ENCODE measurements around the gene PDCD4. TPM values are rescaled to one million over a fixed set of nuclear protein-coding genes. Genes with fewer than 3 reads are reported as not detected.
A peak's percentile ranks its signal among the peaks of the same experiment; 100 is the strongest.

Gene PDCD4
- total and polyA plus RNA-seq, 2 of the 13 experiments (the other 11 are each of a cell fraction or from before 2014, with no cell fraction given): 22.8 to 56.2 TPM

- no peak for TF ChIP-seq GMEB1 (CRISPR knock-in tag; IDR thresholded peaks at IDR 0.05; ENCODE audit: borderline replicate concordance)
- TF ChIP-seq CBX1 (IDR thresholded peaks at IDR 0.05; ENCODE audit: low read depth): no peak
- no peak for TF ChIP-seq PLSCR1 (CRISPR knock-in tag; IDR thresholded peaks at IDR 0.05; ENCODE audit: borderline replicate concordance)
- peak; percentile 61; the same call in 1 of the 2 replicates for TF ChIP-seq ZNF292 (CRISPR knock-in tag; IDR thresholded peaks at IDR 0.05; ENCODE audit: borderline replicate concordance, low read depth)
- no peak for TF ChIP-seq MAZ (IDR thresholded peaks at IDR 0.05; ENCODE audit: borderline replicate concordance, low read depth, low read length)
- TF ChIP-seq MAZ (CRISPR knock-in tag; IDR thresholded peaks at IDR 0.05; ENCODE audit: low read depth): no peak
- peak; percentile 43; the same call in 1 of the 2 replicates for TF ChIP-seq ZNF891 (CRISPR knock-in tag; IDR thresholded peaks at IDR 0.05)
- no peak for TF ChIP-seq ZNF557 (CRISPR knock-in tag; IDR thresholded peaks at IDR 0.05)
- TF ChIP-seq BRD4 (CRISPR knock-in tag; IDR thresholded peaks at IDR 0.05): no peak
- TF ChIP-seq USF2 (IDR thresholded peaks at IDR 0.05; ENCODE audit: low read depth, low read length): no peak
- no peak for TF ChIP-seq USF2 (CRISPR knock-in tag; IDR thresholded peaks at IDR 0.05; ENCODE audit: borderline replicate concordance)
- TF ChIP-seq IRF1 (CRISPR knock-in tag; IDR thresholded peaks at IDR 0.05; ENCODE audit: low read depth): no peak
- peak; percentile 32; the same call in 1 of the 2 replicates for TF ChIP-seq ELF1 (CRISPR knock-in tag; IDR thresholded peaks at IDR 0.05)
- TF ChIP-seq PCBP1 (IDR thresholded peaks at IDR 0.05; ENCODE audit: borderline replicate concordance, low read depth, low read length): no peak
- no peak for TF ChIP-seq TRIM22 (IDR thresholded peaks at IDR 0.05)
- TF ChIP-seq BHLHE40 (IDR thresholded peaks at IDR 0.05; ENCODE audit: low read length): no peak
- no peak for TF ChIP-seq MEIS2 (CRISPR knock-in tag; IDR thresholded peaks at IDR 0.05)
- TF ChIP-seq ZXDC (CRISPR knock-in tag; IDR thresholded peaks at IDR 0.05): no peak
- TF ChIP-seq TCF7L2 (IDR thresholded peaks at IDR 0.05; ENCODE audit: low read depth, low read length): no peak
Measured at GRCh38 chr10:110860576-110861241, 11.0 kb upstream of the PDCD4 start (continued).
